Progenitor cell of endocrine pancreas (in vitro differentiated cells): ENCODE data around the gene RADIL. TPM values are rescaled to one million over a fixed set of nuclear protein-coding genes. Genes with fewer than 3 reads are reported as not detected.

Experiments
- DNase-seq: peaks from one replicate; pipeline ENCODE4 v3.0.0; 2021; ENCODE audit warnings: low spot score; ENCODE audit not compliant: unreplicated experiment
- H3K27ac Mint-ChIP-seq: 2 replicates; pipeline ENCODE4 v1.8.0; 2021; ENCODE audit warnings: mild to moderate bottlenecking, moderate library complexity, mixed read lengths
- H3K27me3 Mint-ChIP-seq: 2 replicates; pipeline ENCODE4 v1.8.0; 2021; ENCODE audit warnings: mixed read lengths
- H3K36me3 Mint-ChIP-seq: 2 replicates; pipeline ENCODE4 v1.8.0; 2022; ENCODE audit warnings: mixed read lengths; ENCODE audit not compliant: insufficient read depth
- H3K4me1 Mint-ChIP-seq: 2 replicates; pipeline ENCODE4 v1.8.0; 2021; ENCODE audit warnings: low read depth, mixed read lengths
- H3K4me3 Mint-ChIP-seq: 2 replicates; pipeline ENCODE4 v1.8.0; 2021; ENCODE audit warnings: low read depth, mild to moderate bottlenecking, moderate library complexity, mixed read lengths
- H3K9me3 Mint-ChIP-seq: 2 replicates; pipeline ENCODE4 v1.8.0; 2021; ENCODE audit warnings: low read depth, mixed read lengths
- CTCF ChIP-seq: fragments of 200-600 bp; sonication (generic); IDR thresholded peaks from one replicate; pipeline ENCODE4 v1.5.0; 2021; ENCODE audit warnings: antibody characterized with exemption, mild to moderate bottlenecking; ENCODE audit not compliant: unreplicated experiment
- total RNA-seq: library from RNA; stranded (reverse); gene quantifications from 2 replicates; pipeline ENCODE4 v1.2.1, GENCODE V29; 2021

RADIL gene
- total RNA-seq, 1 donor from 2014 or later: 2.0 TPM

- Mint-ChIP-seq H3K27me3 (peaks cover 4% of the 10 kb centered on the region), H3K36me3 (no peaks in the 10 kb centered on the region), H3K27ac (no peak overlapping the region), H3K4me3 (no peak overlapping the region), H3K4me1 (no peaks in the 10 kb centered on the region), H3K9me3 (no peaks in the 10 kb centered on the region)
- no peak for DNase-seq
- no peak for TF ChIP-seq CTCF
These were observed 44.7 kb downstream of the RADIL start for GRCh38 chr7:4838626-4839334.

DNA sequence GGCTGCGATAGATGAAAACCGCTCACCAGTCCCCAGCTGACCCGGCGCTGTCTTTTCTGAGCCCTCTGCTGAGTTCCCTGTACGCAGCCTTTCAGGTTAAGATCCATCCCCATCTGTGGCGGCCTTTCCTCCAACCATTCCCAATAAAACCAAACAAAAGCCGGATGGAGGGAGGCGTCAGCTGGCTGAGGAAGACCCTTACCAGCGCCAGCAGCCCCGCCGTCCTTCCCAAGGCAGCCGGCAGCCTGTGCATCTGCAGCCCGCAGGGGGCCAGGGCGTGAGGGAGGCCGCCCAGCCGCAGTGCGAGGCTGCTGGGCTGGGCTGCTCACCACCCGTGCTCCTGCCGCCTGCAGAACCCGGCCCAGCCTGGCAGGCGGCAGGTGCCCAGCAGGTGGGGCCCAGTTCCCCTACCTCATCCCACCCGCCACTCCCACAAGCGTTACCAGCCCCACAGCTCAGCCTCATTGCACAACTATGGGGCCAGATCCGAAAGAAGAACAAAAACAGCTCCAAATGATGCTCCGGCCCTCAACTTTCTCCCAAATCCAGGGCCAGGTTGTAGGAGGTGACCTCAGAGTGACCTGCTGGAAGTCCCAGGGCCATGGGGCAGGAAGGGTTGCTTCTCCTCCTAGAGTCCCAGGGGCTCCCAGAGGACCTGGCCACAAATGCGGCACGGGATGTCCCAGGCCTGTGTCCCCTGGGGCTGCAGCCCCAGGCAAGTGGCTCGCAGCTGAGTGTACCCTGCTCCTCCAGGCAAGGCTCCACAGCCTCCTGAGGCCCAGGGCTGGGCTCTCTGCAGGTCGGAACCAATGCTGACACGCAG is 45.5 kb downstream of the RADIL start:
- Mint-ChIP-seq H3K4me1 (no peaks in the 10 kb centered on the region), H3K27ac (no peak overlapping the region), H3K36me3 (no peaks in the 10 kb centered on the region), H3K9me3 (no peaks in the 10 kb centered on the region), H3K4me3 (no peak overlapping the region), H3K27me3 (peaks cover 4% of the 10 kb centered on the region)
- no peak for TF ChIP-seq CTCF
- no peak for DNase-seq

GRCh38 chr7:4837041-4837802 is 46.3 kb downstream of the RADIL start:
- no peak for TF ChIP-seq CTCF
- no peak for DNase-seq
- peak overlapping the region; percentile 7 for H3K27ac Mint-ChIP-seq

GRCh38 chr7:4836206-4836661 is 47.3 kb downstream of the RADIL start:
- Mint-ChIP-seq H3K27me3 (peaks cover 4% of the 10 kb centered on the region), H3K4me1 (no peaks in the 10 kb centered on the region), H3K4me3 (no peak overlapping the region), H3K9me3 (no peaks in the 10 kb centered on the region), H3K36me3 (no peaks in the 10 kb centered on the region), H3K27ac (no peak overlapping the region)
- DNase-seq: no peak
- no peak for TF ChIP-seq CTCF

More at GRCh38 chr7:4837041-4837802, 46.3 kb downstream of the RADIL start:
- Mint-ChIP-seq H3K4me3 (no peak overlapping the region), H3K4me1 (no peaks in the 10 kb centered on the region), H3K9me3 (no peaks in the 10 kb centered on the region), H3K27me3 (peaks cover 4% of the 10 kb centered on the region), H3K36me3 (no peaks in the 10 kb centered on the region)
